Aorta (tissue), 5 donors: ENCODE results near the gene ZNF208. TPM values are rescaled to one million over a fixed set of nuclear protein-coding genes. Genes with fewer than 3 reads are reported as not detected.
"Not testable (repeated sequence)": the region's sequence is repeated elsewhere in the genome, so short reads cannot be mapped to it uniquely, and the experiment has no call there.

Source experiments
- ATAC-seq: fragments of 200-7000 bp; cut with Tn5 transposase; one replicate; pipeline ENCODE4 v1.9.1; 2022; ENCODE audit warnings: moderate library complexity; ENCODE audit not compliant: low FRiP score
- DNase-seq, 2 donors: peaks; one replicate each; pipeline ENCODE4 v3.0.0-alpha.2; 2020
- H3K27ac ChIP-seq, 2 donors: one replicate each; pipeline ENCODE4 v1.5.1; 2013; ENCODE audit warnings: low read length in 2 of 2, mild to moderate bottlenecking in 2 of 2, moderate library complexity in 2 of 2, control low read depth in 1 of 2, inconsistent platforms in 1 of 2, low read depth in 1 of 2
- H3K27me3 ChIP-seq, 2 donors: one replicate each; pipeline ENCODE4 v1.6.1; 2013; ENCODE audit warnings: control low read depth in 1 of 2, low read length in 1 of 2, mild to moderate bottlenecking in 1 of 2, moderate library complexity in 1 of 2; ENCODE audit not compliant: insufficient read depth in 2 of 2, control insufficient read depth in 1 of 2
- H3K36me3 ChIP-seq, 2 donors: one replicate each; pipeline ENCODE4 v1.6.1; 2013; ENCODE audit warnings: control low read depth in 1 of 2, low read length in 1 of 2, mild to moderate bottlenecking in 1 of 2; ENCODE audit not compliant: insufficient read depth in 2 of 2, control insufficient read depth in 1 of 2
- H3K4me1 ChIP-seq, 2 donors: one replicate each; pipeline ENCODE4 v1.6.1; 2013; ENCODE audit warnings: low read length in 2 of 2, control low read depth in 1 of 2, mild to moderate bottlenecking in 1 of 2, moderate library complexity in 1 of 2; ENCODE audit not compliant: insufficient read depth in 2 of 2, control insufficient read depth in 1 of 2
- H3K4me3 ChIP-seq, 2 donors: one replicate each; pipeline ENCODE4 v1.5.1; 2013; ENCODE audit warnings: low read length in 2 of 2, control low read depth in 1 of 2, mild to moderate bottlenecking in 1 of 2
- H3K9me3 ChIP-seq: one replicate; pipeline ENCODE4 v1.6.1; 2013; ENCODE audit warnings: mild to moderate bottlenecking, low read length; ENCODE audit not compliant: control insufficient read depth
- WGBS, 2 donors: extraction: QIAGEN DNeasy Blood & Tissue Kit; methylation state at CpG; one replicate each; pipeline ENCODE4 v1.1.7; 2013; 5-methylcytosine and 5-hydroxymethylcytosine counted together
- intact Hi-C, 2 donors: fragments of 100-400 bp; cut with DNase I; formaldehyde crosslinking; loops; one replicate each; pipeline versions ENCODE4 v1.14.2 to v1.15.0; 2022
- polyA plus RNA-seq, 2 donors: library from polyadenylated mRNA; stranded (reverse); fragments of 200-250 nt; gene quantifications; one replicate each; pipeline ENCODE4 v1.2.3, GENCODE V29; 2013
- total RNA-seq, 2 donors: library from RNA; stranded (reverse); fragmentation: NEBNext Ultra II Directional; extraction: Animal tissue kit (Norgen Biotek cat#: 25700); gene quantifications; one replicate each; pipeline ENCODE4 v1.2.1, GENCODE V29; 2021
- donor health status: healthy with polysubstance abuse.
- donor health status: Bipolar disorder and iron deficiency.
- donor health status: DM: no; HTN: no; CAD: no.
- donor health status: DM: no; HTN: no; CAD: no.
- donor health status: DM: yes; HTN: yes; CAD: no.

Gene ZNF208
- total and polyA plus RNA-seq, 4 donors, result 3.0 to 23.2 (median 8.8) TPM

GRCh38 chr19:21902571-21902970, 108.2 kb downstream of the ZNF208 start:
- Histone ChIP-seq H3K9me3 (peaks cover 13% of the 10 kb centered on the region), H3K27ac (no peak overlapping the region), H3K27me3 (no peaks in the 10 kb centered on the region), H3K4me3 (no peak overlapping the region), H3K36me3 (no peaks in the 10 kb centered on the region), H3K4me1 (no peaks in the 10 kb centered on the region)
- DNase-seq, result no peak
- whole genome bisulfite sequencing, 2 donors, result 67 to 80% methylated on average over 1 of the region's 1 CpG
- ATAC-seq, result no peak
- intact Hi-C loops, result no loop called here

- no peaks in the 10 kb centered on the region for H3K4me1 ChIP-seq
- H3K27me3 ChIP-seq, result no peaks in the 10 kb centered on the region
- no peak overlapping the region for H3K4me3 ChIP-seq
- no peak for DNase-seq
- peaks cover 12% of the 10 kb centered on the region for H3K9me3 ChIP-seq
- no peaks in the 10 kb centered on the region for H3K36me3 ChIP-seq
- intact Hi-C loops, result no loop called here
- 81 to 83% methylated on average over 3 of the region's 3 CpGs for WGBS, 2 donors
- ATAC-seq, result no peak
- no peak overlapping the region for H3K27ac ChIP-seq
These were observed 108.9 kb downstream of the ZNF208 start for GRCh38 chr19:21901861-21902260.

- ATAC-seq, result no peak
- intact Hi-C loops, result no loop called here
These were observed 110.3 kb downstream of the ZNF208 start for GRCh38 chr19:21900401-21900800.

GRCh38 chr19:21891086-21891485, 119.7 kb downstream of the ZNF208 start:
- Histone ChIP-seq H3K9me3 (peaks cover 1% of the 10 kb centered on the region), H3K36me3 (no peaks in the 10 kb centered on the region), H3K4me3 (no peak overlapping the region), H3K27ac (no peak overlapping the region), H3K4me1 (no peaks in the 10 kb centered on the region), H3K27me3 (no peaks in the 10 kb centered on the region)
- intact Hi-C loops, result no loop called here
- WGBS, 2 donors, result 80 to 85% methylated on average over 1 of the region's 1 CpG
- no peak for DNase-seq
- ATAC-seq, result no peak

More at GRCh38 chr19:21900401-21900800, 110.3 kb downstream of the ZNF208 start:
- WGBS, 2 donors, result 75 to 87% methylated on average over 1 of the region's 1 CpG
- no peak overlapping the region for H3K4me3 ChIP-seq
- H3K27me3 ChIP-seq, result no peaks in the 10 kb centered on the region
- DNase-seq, result no peak
- H3K4me1 ChIP-seq, result no peaks in the 10 kb centered on the region
- no peaks in the 10 kb centered on the region for H3K36me3 ChIP-seq
- H3K27ac ChIP-seq, result no peak overlapping the region
- H3K9me3 ChIP-seq, result peaks cover 10% of the 10 kb centered on the region

GRCh38 chr19:21890017-21890416, 120.7 kb downstream of the ZNF208 start:
- H3K4me3 ChIP-seq, ATAC-seq, H3K36me3 ChIP-seq, H3K9me3 ChIP-seq, intact Hi-C loops, H3K27me3 ChIP-seq, H3K27ac ChIP-seq, H3K4me1 ChIP-seq: not testable (repeated sequence)
- 0 to 20% methylated on average over 7 to 9 of the region's 9 CpGs for WGBS, 2 donors
- DNase-seq, result peak; percentile 56 to 73

GRCh38 chr19:21885516-21885915, 125.2 kb downstream of the ZNF208 start:
- H3K27me3 ChIP-seq, H3K4me1 ChIP-seq, ATAC-seq, H3K9me3 ChIP-seq, H3K36me3 ChIP-seq, intact Hi-C loops, H3K27ac ChIP-seq, H3K4me3 ChIP-seq, DNase-seq: not testable (repeated sequence)
- 59 to 73% methylated on average over 2 of the region's 2 CpGs for WGBS, 2 donors

- H3K36me3 ChIP-seq, DNase-seq: not testable (repeated sequence)
- 87 to 92% methylated on average over 8 of the region's 8 CpGs for WGBS, 2 donors
These were observed 126.0 kb downstream of the ZNF208 start for GRCh38 chr19:21884786-21885185.

GRCh38 chr19:21883516-21883915, 127.2 kb downstream of the ZNF208 start:
- ATAC-seq, result no peak
- 69 to 80% methylated on average over 9 to 10 of the region's 10 CpGs for WGBS, 2 donors

More at GRCh38 chr19:21884786-21885185, 126.0 kb downstream of the ZNF208 start:
- H3K9me3 ChIP-seq, ATAC-seq, H3K4me1 ChIP-seq, H3K4me3 ChIP-seq, intact Hi-C loops, H3K27ac ChIP-seq, H3K27me3 ChIP-seq: not testable (repeated sequence)

More at GRCh38 chr19:21883516-21883915, 127.2 kb downstream of the ZNF208 start:
- H3K4me1 ChIP-seq, result no peaks in the 10 kb centered on the region
- H3K36me3 ChIP-seq, result no peaks in the 10 kb centered on the region
- intact Hi-C loops, result no loop called here
- H3K27me3 ChIP-seq, result no peaks in the 10 kb centered on the region
- H3K9me3 ChIP-seq, result no peaks in the 10 kb centered on the region
- no peak for DNase-seq
- H3K4me3 ChIP-seq, result no peak overlapping the region
- H3K27ac ChIP-seq, result no peak overlapping the region
